Neural crest cell (in vitro differentiated cells): Measurements from ENCODE around the gene TFPI. TPM values are rescaled to one million over a fixed set of nuclear protein-coding genes. Genes with fewer than 3 reads are reported as not detected.
A peak's percentile ranks its signal among the peaks of the same experiment; 100 is the strongest.

ENCODE experiments used
- DNase-seq: peaks from one replicate; pipeline ENCODE4 v3.0.0; 2021; ENCODE audit warnings: low read depth, mixed read lengths, low spot score
- H3K27ac Mint-ChIP-seq: one replicate; pipeline ENCODE4 v1.8.0; 2021; ENCODE audit warnings: mild to moderate bottlenecking, mixed read lengths; ENCODE audit not compliant: unreplicated experiment
- H3K27me3 Mint-ChIP-seq: 2 replicates; pipeline ENCODE4 v1.8.0; 2021; ENCODE audit warnings: low read depth, mild to moderate bottlenecking, mixed read lengths
- H3K36me3 Mint-ChIP-seq: 2 replicates; pipeline ENCODE4 v1.8.0; 2021; ENCODE audit warnings: low read depth, mild to moderate bottlenecking, mixed read lengths
- H3K4me1 Mint-ChIP-seq: 2 replicates; pipeline ENCODE4 v1.8.0; 2021; ENCODE audit warnings: mixed read lengths
- H3K4me3 Mint-ChIP-seq: one replicate; pipeline ENCODE4 v1.8.0; 2021; ENCODE audit warnings: mild to moderate bottlenecking, mixed read lengths
- H3K9me3 Mint-ChIP-seq: 2 replicates; pipeline ENCODE4 v1.8.0; 2021; ENCODE audit warnings: mixed read lengths
- CTCF ChIP-seq: fragments of 200-600 bp; sonication (generic); conservative IDR thresholded peaks from 2 replicates; pipeline ENCODE4 v1.5.0; 2021; ENCODE audit warnings: antibody characterized with exemption, mild to moderate bottlenecking
- total RNA-seq: library from RNA; stranded (reverse); gene quantifications from 2 replicates; pipeline ENCODE4 v1.2.1, GENCODE V29; 2021

The TFPI gene
- total RNA-seq, 1 donor from 2014 or later = 7.0 TPM

- Mint-ChIP-seq H3K9me3 (peaks cover 9% of the 10 kb centered on the region), H3K36me3 (peaks cover 9% of the 10 kb centered on the region), H3K27ac (no peak overlapping the region), H3K4me3 (no peak overlapping the region), H3K4me1 (peaks cover 30% of the 10 kb centered on the region), H3K27me3 (no peaks in the 10 kb centered on the region)
- DNase-seq = no peak
- TF ChIP-seq CTCF = no peak
Observed at GRCh38 chr2:187506416-187506815, 47.8 kb downstream of the TFPI start.

GRCh38 chr2:187505065-187505672 is 49.1 kb downstream of the TFPI start:
- H3K27ac Mint-ChIP-seq = no peak overlapping the region
- H3K4me3 Mint-ChIP-seq = no peak overlapping the region
- H3K4me1 Mint-ChIP-seq = peaks cover 18% of the 10 kb centered on the region
- H3K27me3 Mint-ChIP-seq = no peaks in the 10 kb centered on the region
- H3K9me3 Mint-ChIP-seq = peaks cover 8% of the 10 kb centered on the region
- DNase-seq = no peak
- TF ChIP-seq CTCF = no peak
- H3K36me3 Mint-ChIP-seq = peaks cover 8% of the 10 kb centered on the region

GRCh38 chr2:187504312-187504921 is 49.8 kb downstream of the TFPI start:
- no peak for DNase-seq
- no peak overlapping the region for H3K27ac Mint-ChIP-seq
- H3K9me3 Mint-ChIP-seq = peaks cover 6% of the 10 kb centered on the region
- no peak overlapping the region for H3K4me3 Mint-ChIP-seq
- TF ChIP-seq CTCF = peak; percentile 14
- H3K4me1 Mint-ChIP-seq = peaks cover 12% of the 10 kb centered on the region
- H3K36me3 Mint-ChIP-seq = peaks cover 4% of the 10 kb centered on the region
- no peaks in the 10 kb centered on the region for H3K27me3 Mint-ChIP-seq

GRCh38 chr2:187503700-187504099 is 50.5 kb downstream of the TFPI start:
- Mint-ChIP-seq H3K9me3 (peaks cover 6% of the 10 kb centered on the region), H3K4me3 (no peak overlapping the region), H3K27ac (no peak overlapping the region), H3K36me3 (peaks cover 3% of the 10 kb centered on the region), H3K27me3 (no peaks in the 10 kb centered on the region), H3K4me1 (peaks cover 12% of the 10 kb centered on the region)
- DNase-seq = no peak
- TF ChIP-seq CTCF = no peak

- DNase-seq = no peak
- Mint-ChIP-seq H3K9me3 (peaks cover 2% of the 10 kb centered on the region), H3K27me3 (no peaks in the 10 kb centered on the region), H3K36me3 (no peaks in the 10 kb centered on the region), H3K27ac (no peak overlapping the region), H3K4me1 (peaks cover 12% of the 10 kb centered on the region), H3K4me3 (no peak overlapping the region)
- TF ChIP-seq CTCF = no peak
Observed at GRCh38 chr2:187502467-187502866, 51.8 kb downstream of the TFPI start.
